Iris pigment epithelial cell (primary cell): ENCODE measurements around the gene WDR1.

Source experiments
- DNase-seq: peaks from one replicate; pipeline ENCODE4 v3.0.0-alpha.2; 2011; ENCODE audit warnings: low read depth

Gene WDR1

DNA sequence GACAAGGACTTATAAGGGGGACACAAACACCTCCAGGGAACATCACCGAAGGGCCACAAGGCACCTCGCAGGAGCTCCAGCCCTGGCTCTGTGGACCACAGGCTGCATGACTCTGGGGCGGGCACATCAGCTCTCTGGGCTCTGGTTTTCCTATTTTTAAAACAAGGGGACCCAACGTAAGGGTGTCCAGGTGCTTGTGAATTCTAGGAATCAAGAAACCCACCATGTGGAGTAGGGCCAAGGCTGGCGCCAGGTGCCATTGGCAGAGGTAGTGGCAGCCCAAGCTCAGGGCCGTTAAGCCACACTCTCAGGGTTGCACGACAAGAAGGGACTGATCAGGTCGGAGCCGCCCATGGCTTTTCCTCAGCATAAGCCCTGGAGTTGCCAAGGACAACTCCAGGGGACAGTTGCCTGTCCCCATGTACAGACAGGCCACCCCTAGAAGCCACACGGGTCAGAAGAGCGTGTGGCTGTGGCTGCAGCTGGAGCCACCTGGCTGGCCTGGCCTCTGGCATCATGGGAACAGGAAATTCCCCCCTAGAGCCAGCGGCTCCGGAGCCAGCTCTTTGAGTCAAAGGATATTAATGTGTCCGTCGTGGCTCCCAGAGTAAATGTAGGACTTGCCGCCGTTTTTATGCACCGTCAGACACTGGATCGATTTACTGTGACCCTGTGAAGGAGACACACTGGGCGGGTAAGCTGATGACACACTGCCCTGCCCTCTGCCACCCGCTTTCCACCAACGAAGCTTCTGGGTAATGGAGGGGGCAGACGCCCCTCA is 32.5 kb downstream of the WDR1 start:
- no peak for DNase-seq

DNA sequence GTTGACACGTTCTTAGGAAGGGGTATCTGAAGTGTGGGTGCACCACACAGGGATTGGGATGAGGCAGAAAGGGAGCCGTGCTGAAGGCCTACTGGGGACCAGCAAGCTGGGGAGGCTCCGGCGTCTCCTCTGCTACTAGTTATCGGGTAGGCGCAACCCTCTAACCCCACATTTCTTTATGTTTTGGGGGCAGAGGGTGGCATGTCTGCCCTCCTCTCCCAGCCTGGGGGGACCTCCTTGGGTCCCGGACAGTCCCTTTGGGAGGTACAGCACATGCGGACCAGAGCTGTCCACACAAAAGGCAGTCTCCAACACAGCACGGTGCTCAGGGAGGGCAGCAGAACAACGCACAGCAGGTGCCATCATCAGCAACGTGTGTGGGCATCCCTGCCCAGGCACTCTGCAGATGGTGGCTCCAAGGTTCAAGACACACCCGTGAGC is 33.2 kb downstream of the WDR1 start:
- no peak for DNase-seq

DNA sequence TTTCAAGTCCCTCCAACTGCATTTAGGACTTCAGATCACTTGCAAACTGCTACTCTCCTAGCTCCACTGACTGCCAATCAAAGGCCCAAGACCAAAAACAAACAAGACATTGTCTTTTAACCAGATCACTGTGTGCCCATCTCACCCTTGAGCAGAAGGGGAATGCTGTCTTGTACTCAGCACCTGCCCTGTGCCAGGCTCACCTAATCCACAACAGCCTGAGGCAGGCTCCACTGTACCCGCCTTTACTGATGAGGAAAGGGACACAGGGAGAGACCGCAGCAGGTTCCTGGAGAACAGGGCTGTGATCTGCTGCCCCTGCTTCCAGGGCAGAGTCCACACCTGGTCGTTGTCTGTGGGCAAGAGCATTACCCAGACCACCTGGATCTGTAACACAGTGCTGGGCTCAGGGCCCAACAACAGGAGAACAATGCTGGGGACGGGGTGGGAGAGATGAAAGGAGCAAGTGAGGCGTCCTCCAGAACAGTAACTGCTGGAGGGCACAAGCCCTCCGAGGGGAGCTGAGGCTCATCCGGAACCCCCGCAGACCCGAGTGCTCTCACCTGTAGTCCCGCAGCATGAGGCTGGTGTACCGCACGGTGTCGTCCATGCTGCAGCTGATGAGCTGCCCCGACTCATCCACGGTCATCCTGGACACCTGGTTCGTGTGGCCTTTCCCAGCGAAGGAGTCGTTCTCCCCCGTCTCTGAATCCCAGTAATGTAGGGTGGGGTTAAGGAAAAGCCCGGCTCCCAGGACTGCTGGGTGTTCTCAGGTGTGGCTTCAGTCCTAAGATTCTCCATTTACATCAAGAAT is 33.9 kb downstream of the WDR1 start:
- DNase-seq: no peak

DNA sequence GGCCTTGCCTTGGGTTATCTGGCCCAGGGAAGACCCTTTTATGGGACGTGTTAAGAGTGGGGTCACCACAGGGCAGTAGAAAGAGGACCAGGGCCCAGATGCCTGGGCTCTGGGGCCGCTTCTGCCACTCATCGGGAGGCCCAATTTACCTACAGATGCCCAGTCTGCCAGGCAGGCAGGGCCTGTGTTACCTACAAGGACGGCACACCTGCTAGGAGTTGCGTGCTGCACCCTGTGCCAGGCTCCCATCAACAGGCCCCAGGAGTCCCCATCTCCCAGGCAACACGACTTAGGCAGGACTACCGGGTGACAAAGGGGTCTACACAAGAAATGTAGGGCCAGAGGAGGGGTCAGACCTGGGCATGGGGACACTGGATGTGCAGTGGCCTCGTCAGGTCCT is 34.6 kb downstream of the WDR1 start:
- no peak for DNase-seq

DNA sequence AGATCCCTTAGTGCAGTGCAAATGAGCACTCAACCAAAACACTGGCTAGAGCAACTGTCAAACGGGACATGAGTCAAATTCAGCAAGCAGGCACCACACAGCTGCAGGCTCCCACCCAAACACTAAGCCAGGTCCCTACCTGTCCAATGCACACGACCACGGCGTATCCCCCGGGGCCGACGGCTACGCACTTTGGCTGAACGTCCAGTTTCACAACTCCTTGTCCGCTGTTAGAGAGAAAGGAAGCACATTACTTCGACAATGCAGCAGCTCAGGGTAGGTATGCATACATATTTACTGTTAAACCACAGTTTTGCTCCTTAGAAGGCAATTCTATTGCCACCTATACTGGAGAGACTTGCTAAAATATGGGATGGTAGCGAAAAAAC is 35.4 kb downstream of the WDR1 start:
- no peak for DNase-seq

DNA sequence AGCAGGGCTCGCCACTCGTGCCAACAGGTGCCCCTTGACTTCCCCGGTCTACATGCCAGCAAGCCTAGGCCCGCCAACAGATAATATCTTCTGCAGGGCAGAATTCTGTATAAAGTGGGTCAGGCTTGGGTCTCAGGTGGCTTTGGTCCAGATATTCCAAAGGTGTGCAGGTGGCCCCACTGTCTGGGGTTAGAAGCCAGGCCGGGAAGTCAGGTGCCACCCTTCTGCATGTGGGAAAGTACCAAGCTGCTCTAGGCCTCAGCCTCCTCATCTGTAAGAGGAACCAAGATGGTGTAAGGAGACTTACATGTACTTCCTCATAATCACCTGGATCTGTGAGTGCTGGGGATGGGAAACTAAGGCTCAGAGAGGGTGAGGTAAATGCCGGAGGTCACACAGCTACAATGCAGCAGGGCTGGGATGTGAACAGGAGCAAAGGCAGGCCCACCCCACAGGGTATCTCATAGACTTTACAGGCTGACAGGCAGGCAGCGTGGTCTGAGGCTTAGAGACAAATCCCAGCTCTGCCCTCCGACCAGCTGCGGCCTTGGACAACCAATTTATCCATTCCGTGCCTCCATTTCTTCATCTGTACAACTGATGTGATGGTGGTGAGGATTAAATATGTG is 35.9 kb downstream of the WDR1 start:
- no peak for DNase-seq

DNA sequence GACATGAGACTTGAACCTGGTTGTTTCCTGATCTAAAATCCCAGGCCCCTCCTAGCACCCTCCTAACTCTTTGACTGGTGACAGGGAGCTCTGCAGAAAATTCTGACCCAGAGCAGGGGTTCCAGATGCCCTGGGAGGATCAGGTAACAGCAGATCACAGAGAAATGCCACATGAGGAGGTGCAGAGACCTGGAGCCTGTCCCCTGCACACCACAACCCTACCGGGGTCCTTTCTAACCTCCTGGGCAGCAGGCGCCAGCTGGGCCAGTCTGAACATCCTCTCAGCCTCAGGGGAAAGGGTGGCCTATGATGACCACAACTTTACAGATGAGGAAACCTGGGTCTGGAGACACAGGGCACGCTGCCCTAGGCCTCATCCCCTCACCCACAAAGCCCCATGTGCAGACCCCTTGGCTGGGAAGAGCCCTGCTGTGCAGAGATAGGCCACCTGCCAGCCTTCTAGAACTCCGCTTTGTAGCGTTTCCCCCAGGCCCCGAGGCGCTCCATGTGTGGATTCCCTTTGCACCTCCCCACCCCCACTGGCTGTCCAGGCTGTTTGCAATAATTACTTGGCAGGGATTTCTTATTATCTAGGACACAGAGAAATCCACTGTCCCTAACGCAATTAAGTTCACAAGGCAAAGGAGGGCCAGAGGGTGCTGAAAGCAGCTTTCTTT is 36.5 kb downstream of the WDR1 start:
- DNase-seq: no peak

DNA sequence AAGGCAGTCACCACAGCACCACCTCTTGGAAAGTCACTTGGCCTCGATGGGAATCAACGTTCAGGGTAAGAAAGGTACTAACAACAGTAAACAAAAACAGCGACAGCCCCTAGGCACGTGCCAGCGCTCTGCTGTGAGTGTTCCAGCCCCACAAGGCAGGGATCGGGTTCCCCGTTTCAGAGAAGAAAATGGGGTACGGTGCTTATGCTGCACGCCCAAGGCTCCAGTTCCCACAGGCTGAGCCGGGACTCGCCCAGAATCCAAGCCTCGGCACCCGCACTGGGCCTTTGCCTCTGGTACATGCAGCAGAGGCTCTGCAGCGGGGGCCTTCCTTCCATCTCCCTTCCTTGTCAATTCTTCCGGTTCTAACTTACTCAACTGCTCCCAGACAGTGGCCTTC is 37.3 kb downstream of the WDR1 start:
- DNase-seq: no peak

DNA sequence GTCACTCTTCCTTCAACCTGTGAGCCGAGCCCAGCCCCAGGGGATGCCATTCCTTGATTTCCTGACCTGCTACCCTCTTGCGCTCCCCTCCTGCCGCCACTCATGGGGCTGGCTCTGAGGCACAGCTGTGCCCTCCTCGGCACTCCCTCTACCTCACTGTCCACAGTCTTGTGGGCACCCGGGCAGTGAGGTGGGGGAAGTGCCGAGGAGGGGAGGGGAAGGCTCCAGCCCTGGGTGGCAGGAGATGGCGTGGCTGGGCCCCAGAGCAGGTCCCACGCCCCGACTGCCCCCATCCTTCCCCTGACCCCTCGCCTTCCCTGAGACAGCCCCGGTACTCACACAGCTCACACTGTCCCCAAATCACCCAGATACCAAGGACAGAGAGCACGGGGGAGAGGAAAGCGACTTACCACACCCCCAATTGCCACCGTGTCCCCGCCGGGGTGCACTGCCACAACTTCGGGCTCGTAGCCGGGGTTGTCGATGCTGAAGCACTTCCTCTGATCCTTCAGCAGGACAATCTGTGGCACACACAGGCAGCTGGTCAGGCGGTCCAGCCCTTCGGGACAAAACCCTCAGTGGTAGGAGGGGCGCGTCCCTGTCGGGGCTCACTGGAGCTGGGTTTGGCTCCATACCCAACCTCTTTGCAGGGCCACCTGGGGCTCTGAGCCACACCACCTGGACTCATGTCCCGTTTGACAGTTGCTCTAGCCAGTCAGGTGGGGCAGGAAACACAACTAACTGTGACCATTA is 37.9 kb downstream of the WDR1 start:
- DNase-seq: no peak

DNA sequence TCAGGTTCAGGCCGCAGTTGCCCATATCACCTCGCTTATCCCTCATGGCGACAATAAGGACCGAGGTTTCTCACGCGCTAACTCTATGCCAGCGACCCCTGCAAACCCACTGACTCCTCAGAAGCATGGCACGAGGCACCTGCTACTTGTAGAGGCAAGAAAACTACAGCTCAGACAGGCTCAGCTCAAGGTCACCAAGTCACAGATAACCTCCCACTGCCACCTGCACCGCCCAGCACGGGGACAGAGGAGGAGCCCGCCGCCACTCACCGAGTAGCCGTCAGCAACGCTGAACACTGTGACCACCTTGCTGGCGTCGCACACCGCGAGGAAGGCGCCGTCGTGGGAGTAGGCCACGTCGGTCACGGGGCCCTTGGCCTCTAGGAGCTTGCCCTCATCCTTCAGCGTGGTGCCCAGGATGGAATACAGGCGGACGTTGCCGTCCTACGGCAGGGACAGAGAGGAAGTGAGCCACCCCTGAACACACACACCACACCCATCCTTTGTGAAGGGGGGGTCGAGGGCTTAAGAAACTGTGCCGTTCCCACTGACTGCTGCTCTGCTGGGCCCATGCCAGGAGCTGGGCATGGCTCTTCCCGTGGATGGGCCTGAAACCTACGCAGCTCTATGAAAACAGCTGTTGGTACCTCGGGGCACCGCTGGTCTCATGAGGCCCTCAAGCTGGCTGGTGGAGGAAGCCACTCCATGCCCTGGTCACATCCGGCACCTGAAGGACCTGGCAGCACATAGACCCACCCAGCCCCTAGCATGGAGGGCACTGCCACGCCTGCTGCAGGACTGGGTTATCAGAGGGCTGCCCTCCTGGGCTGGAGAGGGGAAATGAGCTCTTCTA is 38.9 kb downstream of the WDR1 start:
- DNase-seq: no peak

DNA sequence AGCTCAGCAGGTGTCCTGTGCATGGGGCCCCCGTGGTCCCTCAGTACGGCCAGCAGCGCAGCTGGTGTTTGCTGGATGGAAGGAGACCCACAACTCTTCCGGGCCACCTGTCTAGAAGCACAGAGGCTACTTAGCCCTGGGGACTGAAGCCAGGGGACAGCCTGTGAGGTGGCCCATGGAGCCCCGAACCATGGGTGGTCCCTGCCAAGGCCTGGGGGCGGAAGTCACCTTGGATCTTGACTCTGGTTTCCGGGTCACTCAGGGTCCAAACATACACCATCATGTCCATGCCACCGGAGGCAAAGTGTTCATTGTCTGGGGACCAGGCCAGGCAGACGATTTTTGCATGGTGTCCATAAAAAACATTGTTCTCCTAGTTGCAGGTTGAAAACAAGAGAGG is 39.5 kb downstream of the WDR1 start:
- no peak for DNase-seq

DNA sequence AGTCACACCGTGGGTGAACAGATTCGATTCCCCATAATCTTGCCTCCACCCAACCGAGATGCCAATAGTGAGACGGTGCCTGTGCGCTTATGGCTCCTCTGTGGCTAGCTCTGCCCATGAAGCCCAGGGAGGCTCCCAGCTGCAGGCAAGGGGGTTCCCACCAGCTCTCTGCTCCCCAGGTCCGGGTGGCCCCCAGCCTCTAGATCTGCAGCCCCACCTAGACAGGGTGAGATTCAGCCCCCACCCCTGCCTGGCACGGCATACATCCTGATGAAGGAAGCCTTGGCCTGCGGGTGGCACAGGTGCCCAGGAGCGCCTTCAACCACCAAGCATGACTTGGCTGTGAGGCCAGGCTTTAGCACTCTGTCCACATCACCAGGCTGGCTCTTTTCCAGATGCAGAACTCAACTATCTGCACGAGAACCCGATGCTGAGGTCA is 40.6 kb downstream of the WDR1 start:
- DNase-seq: no peak

DNA sequence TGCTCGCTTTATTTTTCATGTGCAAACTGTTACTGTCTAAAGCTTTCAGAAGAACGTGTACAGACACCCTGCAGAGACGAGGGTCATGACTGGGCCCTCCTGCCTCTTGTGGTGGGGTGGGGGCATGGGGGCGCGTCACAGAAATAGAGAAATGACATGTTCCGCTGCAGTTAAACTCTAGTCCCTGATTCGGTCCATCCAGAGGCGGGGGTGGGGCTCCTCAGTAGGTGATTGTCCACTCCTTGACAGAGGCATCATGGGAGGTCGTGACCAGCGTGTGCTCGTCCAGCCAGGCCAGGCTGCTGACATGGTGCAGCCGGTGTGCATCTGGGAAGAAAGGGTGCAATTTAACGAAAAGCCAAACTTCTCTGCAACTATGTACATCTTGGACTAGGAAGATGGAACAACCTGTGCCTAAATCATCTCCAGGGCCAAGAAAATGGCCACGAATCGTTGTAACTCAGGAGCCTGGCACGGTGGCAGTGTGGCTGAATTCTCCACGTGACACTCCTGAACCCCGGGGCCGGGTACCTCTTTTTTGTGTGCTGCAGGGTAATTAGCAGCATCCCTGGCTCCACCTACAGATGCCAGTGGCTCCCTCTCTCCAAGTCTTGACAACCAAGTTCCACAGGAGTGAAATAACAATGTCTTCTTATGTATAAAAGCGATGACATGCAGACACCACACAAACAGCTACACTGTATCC is 41.3 kb downstream of the WDR1 start:
- no peak for DNase-seq

DNA sequence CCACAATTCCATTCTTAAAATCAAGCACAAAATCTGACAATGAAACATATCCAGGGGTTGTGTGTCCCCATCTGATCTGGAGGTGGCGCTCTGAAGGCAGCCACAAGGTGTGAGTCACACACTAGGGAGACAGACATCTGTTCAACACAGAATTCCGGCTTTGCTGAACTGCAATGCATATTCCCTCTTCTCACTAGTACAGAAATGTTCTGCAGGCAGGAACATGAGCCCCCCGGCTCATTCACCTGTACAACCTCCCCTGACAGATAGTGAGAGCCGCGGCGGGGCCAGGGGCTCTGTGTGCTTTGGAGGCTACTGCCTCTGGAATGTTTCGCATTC is 41.9 kb downstream of the WDR1 start:
- DNase-seq: peak; percentile 80

DNA sequence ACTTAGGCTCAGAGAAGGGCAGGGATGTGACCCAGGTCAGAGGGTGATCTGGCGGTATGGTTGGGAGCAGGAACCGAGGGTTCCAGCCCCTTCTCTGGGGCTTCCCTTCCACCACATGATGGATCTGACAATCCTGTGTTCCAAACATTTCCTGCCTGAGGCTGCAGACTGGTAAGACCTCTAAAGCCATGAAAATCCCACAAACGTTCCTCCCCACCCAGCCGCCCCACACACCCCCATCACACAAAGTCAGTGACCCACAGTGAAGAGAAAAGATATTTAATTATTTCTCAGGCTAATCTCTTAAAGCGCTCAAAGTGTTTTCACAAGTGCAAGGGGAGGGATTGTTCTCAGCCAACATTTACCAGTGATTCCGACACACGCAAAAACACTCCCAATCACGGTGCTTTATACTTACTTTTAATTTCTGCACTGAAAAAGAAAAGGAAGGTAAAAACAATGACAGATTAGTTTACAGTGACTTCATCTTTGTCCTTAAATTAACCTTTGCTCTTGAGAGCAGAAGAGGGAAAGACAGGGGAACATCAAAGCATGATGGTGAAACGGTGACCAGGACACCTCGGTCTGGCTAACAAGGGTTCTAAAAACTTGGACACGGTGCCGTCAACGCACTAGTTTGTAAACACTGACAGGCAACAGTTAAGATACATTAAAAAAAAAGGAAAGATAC is 42.4 kb downstream of the WDR1 start:
- DNase-seq: no peak

DNA sequence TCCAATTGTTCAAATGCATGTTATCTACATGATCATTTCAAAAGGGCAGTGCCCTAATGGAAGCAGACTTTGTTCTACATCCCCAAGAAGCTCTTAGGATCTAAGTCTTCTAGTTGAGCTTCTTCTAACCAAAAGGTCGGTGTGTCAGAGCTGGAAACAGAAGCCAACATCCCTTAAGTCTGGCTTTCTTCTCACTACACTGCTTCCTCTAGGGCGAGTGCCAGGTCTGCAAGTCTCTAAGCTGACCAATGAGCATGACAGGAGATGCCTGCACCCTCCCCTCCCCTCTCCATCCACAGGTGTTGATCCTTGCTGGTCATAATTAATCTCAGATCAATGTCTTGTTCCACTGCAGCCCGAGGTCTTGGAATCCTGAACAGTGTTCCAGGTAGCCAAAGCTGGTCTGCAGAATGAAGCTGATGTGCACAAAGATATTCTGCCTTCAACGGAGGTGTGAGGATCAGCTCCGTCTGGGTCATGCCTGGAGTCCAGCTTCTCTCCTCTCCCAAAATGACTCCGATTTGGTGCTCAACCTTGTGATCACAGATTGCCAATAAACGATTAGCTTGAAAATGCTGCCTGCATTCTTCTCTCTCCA is 44.1 kb downstream of the WDR1 start:
- no peak for DNase-seq

DNA sequence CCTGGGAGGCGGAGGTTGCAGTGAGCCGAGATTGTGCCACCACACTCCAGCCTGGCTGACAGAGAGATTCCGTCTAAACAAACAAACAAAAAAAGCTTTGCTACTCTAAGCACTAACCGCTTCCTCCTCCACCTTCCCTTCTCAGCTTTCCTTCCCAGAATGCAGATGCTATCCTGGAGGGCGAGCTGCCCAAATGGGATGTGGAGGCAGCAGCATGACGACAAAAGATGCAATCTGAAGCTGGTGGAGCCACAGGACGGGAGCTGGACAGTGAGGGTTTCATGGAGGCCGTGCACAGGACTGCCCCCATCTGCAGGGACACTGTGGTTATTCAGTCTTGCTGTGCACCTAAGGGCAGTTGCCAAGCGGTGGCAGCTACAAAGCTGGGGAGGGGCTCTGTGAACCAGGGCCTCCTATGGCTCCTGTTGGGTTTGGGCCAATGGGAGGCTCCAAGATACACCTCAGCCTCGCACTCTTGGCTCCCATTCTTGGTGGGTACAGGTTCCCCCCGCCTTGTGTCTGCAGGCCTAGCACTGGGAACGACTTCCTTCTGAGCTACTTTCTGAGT is 47.4 kb downstream of the WDR1 start:
- no peak for DNase-seq

DNA sequence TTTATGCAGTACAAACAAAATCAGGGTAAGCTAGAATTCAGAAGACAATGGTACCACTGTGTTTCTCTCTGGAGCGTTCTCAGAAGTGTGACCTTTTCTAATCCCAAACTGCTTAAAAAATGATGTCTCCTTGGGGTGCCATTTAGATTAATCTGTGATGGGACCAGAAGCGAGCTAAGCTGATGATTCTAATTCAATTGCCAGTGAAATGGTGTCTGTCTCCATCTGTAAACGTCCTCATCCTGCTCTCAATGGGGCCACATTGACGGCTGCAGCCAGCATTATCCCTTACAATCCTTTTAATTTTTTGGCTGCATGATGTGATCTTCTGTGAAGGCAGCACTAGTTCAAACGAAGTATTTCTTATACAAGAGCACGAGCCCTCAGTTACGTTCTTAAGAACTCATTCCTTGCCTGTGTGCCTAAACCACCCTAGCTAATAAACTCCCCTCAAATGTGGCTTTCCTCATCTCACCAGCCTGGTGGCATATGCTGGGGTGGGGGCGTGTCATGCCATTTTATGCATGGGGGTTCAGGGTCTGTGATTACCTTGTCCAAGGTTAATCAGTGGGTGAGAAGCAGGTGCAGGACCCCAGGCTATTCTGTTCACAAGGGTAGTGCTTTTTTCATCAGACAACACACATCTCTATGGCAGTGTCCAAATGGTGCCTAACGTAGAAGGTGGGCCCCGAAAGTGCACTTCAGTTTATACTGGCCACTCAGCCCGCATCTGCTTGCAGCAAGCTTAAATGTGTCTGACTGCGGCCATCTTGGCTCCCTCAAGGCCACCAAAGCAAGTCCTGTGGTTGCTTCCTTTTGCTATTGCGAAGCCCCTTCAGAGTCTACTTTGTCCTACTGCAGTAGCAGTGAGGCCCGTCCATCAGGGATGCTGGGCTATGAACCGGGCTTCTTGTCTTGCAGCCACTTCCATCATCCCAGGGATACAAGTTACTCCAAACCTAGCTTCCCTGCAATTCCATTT is 49.6 kb downstream of the WDR1 start:
- DNase-seq: no peak
